ENCODE results near the gene LDLRAD3. TPM values are rescaled to one million over a fixed set of nuclear protein-coding genes. Genes with fewer than 3 reads are reported as not detected.

The LDLRAD3 gene
- total RNA-seq, 1 experiment from 2014 or later: 12.1 TPM

DNA sequence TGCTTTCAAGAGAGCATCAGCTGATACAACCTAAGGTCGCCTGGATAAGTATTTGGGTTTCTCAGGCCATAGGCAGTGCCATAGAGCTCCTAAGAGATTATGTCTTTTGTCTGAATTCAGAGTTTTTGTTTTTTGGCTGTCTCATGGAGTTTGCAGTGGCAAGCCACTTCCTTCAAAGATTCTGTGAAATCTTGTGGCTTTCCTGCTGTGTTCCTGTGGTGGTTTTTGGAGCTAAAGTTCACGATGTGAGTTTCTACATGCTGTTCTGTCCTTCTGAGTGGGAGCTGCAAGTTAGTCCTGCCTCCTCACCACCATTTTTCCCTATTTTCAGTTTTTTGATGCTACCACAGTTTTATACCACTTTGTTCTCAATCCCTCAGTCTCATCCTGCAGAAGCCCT, 234.0 kb downstream of the LDLRAD3 start:
- H3K27me3 Mint-ChIP-seq (ENCODE audit: low read depth): no peaks in the 10 kb centered on the region
- no peak overlapping the region for H3K4ac ChIP-seq (ENCODE audit: low read depth, low read length)
- no peak overlapping the region for H3K4me2 ChIP-seq (ENCODE audit: insufficient read depth, insufficient read length, low read length)
- no peak overlapping the region for H4K8ac ChIP-seq (replicated peaks; ENCODE audit: insufficient read length, low read depth, low read length)
- H2AK5ac ChIP-seq (ENCODE audit: insufficient read length, low read length): no peak overlapping the region
- H3K4me1 ChIP-seq (ENCODE audit: insufficient read depth, low read length): no peaks in the 10 kb centered on the region; the same call in 1 of the 2 replicates
- no peak overlapping the region for H3K56ac ChIP-seq (ENCODE audit: insufficient read length, low read depth, low read length)
- H3K9me3 ChIP-seq (ENCODE audit: control insufficient read depth, low read depth, low read length): no peaks in the 10 kb centered on the region
- H3K27ac Mint-ChIP-seq: no peak overlapping the region; a peak in 1 of 7 replicates
- no peak overlapping the region for H3K4me3 Mint-ChIP-seq
- no peaks in the 10 kb centered on the region for H3K79me1 ChIP-seq (ENCODE audit: insufficient read depth, low read depth, low read length, poor library complexity, severe bottlenecking)
- no peak overlapping the region for H2BK120ac ChIP-seq (ENCODE audit: low read depth, low read length, poor library complexity, severe bottlenecking)
- H3K9me3 Mint-ChIP-seq: peaks cover 2% of the 10 kb centered on the region in 2 experiments; a peak in 1 of 5 replicates
- H2BK12ac ChIP-seq (ENCODE audit: insufficient read length, low read depth, low read length): no peak overlapping the region
- no peak overlapping the region for H2BK20ac ChIP-seq (ENCODE audit: low read depth, low read length, poor library complexity, severe bottlenecking)
- no peak overlapping the region for H3K14ac ChIP-seq (ENCODE audit: insufficient read depth, low read length)
- no peak overlapping the region for H3T11ph ChIP-seq (ENCODE audit: low read length)
- no peak overlapping the region for H2AFZ ChIP-seq (ENCODE audit: low read length)
- H3K79me2 ChIP-seq (ENCODE audit: insufficient read depth, low read length): no peaks in the 10 kb centered on the region
- WGBS (ENCODE audit: extremely low coverage, insufficient read length, low lambda C conversion rate): no CpG with 5 or more reads among the region's 2 CpGs
- H3K23me2 ChIP-seq (ENCODE audit: insufficient read length, low read depth, low read length, poor library complexity, severe bottlenecking): no peaks in the 10 kb centered on the region
- no peak overlapping the region for H2BK15ac ChIP-seq (ENCODE audit: low read depth, low read length)
- peaks cover 3 to 7% of the 10 kb centered on the region in 2 experiments; a peak in 2 of 4 replicates for H3K4me1 Mint-ChIP-seq
- no peaks in the 10 kb centered on the region for H4K20me1 ChIP-seq (ENCODE audit: control insufficient read depth, insufficient read depth, insufficient read length)
- no peak for TF ChIP-seq CTCF (conservative IDR thresholded peaks at IDR 0.05)
- H4K91ac ChIP-seq (ENCODE audit: insufficient read length, low read depth, low read length): no peak overlapping the region
- H3K23ac ChIP-seq (ENCODE audit: insufficient read length, low read depth, low read length): no peak overlapping the region
- DNase-seq: no peak
- no peak overlapping the region for H3K18ac ChIP-seq (ENCODE audit: insufficient read length, low read depth, low read length)
- peaks cover 0 to 2% (median under 1%) of the 10 kb centered on the region in 3 experiments; a peak in 4 of 7 replicates for H3K36me3 Mint-ChIP-seq (ENCODE audit: insufficient read depth in 1 of 3, low read depth in 3 of 3)
- H3K9ac ChIP-seq (ENCODE audit: extremely low read depth, insufficient read length, low read length): no peak overlapping the region
- no peaks in the 10 kb centered on the region for H3K27me3 ChIP-seq (ENCODE audit: insufficient read depth, low read length)
- H4K5ac ChIP-seq (ENCODE audit: insufficient read length, low read depth, low read length): no peak overlapping the region
- H2BK5ac ChIP-seq (ENCODE audit: insufficient read length, low read length): no peak overlapping the region
- no peak overlapping the region for H3K27ac ChIP-seq (ENCODE audit: insufficient read length, low read depth, low read length)
